HCT116 (cell line): ENCODE results near the gene CSNK2A1. TPM values are rescaled to one million over a fixed set of nuclear protein-coding genes. Genes with fewer than 3 reads are reported as not detected.

Experiments used
- ATAC-seq: fragments of 200-7000 bp; cut with Tn5 transposase; 2 replicates; pipeline ENCODE4 v1.9.1; 2020; ENCODE audit warnings: mild to moderate bottlenecking, moderate library complexity
- BruUV-seq: library from RNA; stranded (reverse); fragments of 400-500 nt; replicated peaks from 2 replicates; lab custom pipeline; 2021; lab: Mats Ljungman, UMichigan
- CTCF ChIA-PET: fragments of 300-600 bp; sonication (Branson Sonifier 250); formaldehyde crosslinking; loops from one replicate; lab custom pipeline; 2021; ENCODE audit warnings: antibody characterized with exemption; lab: Charles Lee
- POLR2A ChIA-PET: fragments of 300-600, 350-600 bp; sonication (Branson Sonifier 250); formaldehyde crosslinking; loops from one replicate; lab custom pipeline; 2021; ENCODE audit warnings: antibody characterized with exemption; lab: Charles Lee
- RAD21 ChIA-PET, 2 experiments: fragments of 300-600 bp; sonication (Branson Sonifier 250); formaldehyde crosslinking; loops; one replicate each; lab custom pipeline; 2023; ENCODE audit warnings: low total read pairs in 2 of 2; ENCODE audit not compliant: uncharacterized antibody in 2 of 2, unreplicated experiment in 2 of 2, low non-redundant PET in 1 of 2; lab: Charles Lee
- DNase-seq: peaks from one replicate; pipeline ENCODE4 v3.0.0-alpha.2; 2010; ENCODE audit warnings: low read depth, low spot score
- H2AFZ ChIP-seq: fragments of 200-600 bp; shearing (Covaris generic), sonication (generic); 2 replicates; pipeline ENCODE4 v1.6.1; 2017; ENCODE audit warnings: low read depth, mixed run types, mixed read lengths, antibody characterized with exemption, low read length; ENCODE audit not compliant: poor library complexity, severe bottlenecking
- H3K27ac ChIP-seq: 2 replicates; pipeline ENCODE4 v1.5.1; 2012; ENCODE audit warnings: low read depth, low read length
- H3K27me3 ChIP-seq: fragments of 200-600 bp; sonication (generic); 2 replicates; pipeline ENCODE4 v1.6.1; 2016; ENCODE audit warnings: mixed run types, low read length, mixed read lengths; ENCODE audit not compliant: insufficient read depth
- H3K36me3 ChIP-seq, 2 experiments: fragments of 200-500 bp in 1 of 2; fragments of 200-600 bp in 1 of 2; sonication (Bioruptor generic) in 1 of 2; sonication (generic) in 1 of 2; 2 replicates each; pipeline versions ENCODE4 v1.5.1 to v1.6.1; 2014 to 2016; ENCODE audit warnings: low read length in 2 of 2, inconsistent platforms in 1 of 2, mixed read lengths in 1 of 2, mixed run types in 1 of 2; ENCODE audit not compliant: insufficient read depth in 2 of 2, control insufficient read depth in 1 of 2
- H3K4me1 ChIP-seq, 2 experiments: fragments of 200-600 bp in 1 of 2; sonication (generic) in 1 of 2; 2 replicates each; pipeline versions ENCODE4 v1.5.1 to v1.6.1; 2012 to 2017; ENCODE audit warnings: low read length in 2 of 2, inconsistent platforms in 1 of 2, mild to moderate bottlenecking in 1 of 2, mixed read lengths in 1 of 2, mixed run types in 1 of 2, moderate library complexity in 1 of 2; ENCODE audit not compliant: insufficient read depth in 2 of 2, control insufficient read depth in 1 of 2
- H3K4me2 ChIP-seq: fragments of 200-600 bp; sonication (generic); 2 replicates; pipeline ENCODE4 v1.6.1; 2017; ENCODE audit warnings: mixed run types, low read length, mixed read lengths
- H3K4me3 ChIP-seq, 2 experiments: fragments of 200-600 bp in 1 of 2; sonication (generic) in 1 of 2; replicated peaks in 1 of 2; 2 replicates each; pipeline ENCODE4 v1.5.1; 2011 to 2016; ENCODE audit warnings: low read length in 2 of 2, control low read depth in 1 of 2, low read depth in 1 of 2, mild to moderate bottlenecking in 1 of 2, mixed read lengths in 1 of 2, mixed run types in 1 of 2
- H3K79me2 ChIP-seq: fragments of 200-600 bp; sonication (generic); 2 replicates; pipeline ENCODE4 v1.6.1; 2017; ENCODE audit warnings: mild to moderate bottlenecking, mixed run types, low read length, moderate library complexity, mixed read lengths; ENCODE audit not compliant: insufficient read depth
- H3K9ac ChIP-seq: fragments of 200-600 bp; sonication (generic); 2 replicates; pipeline ENCODE4 v1.6.1; 2016; ENCODE audit warnings: low read length, mixed read lengths
- H3K9me2 ChIP-seq: fragments of 200-600 bp; sonication (generic), shearing (Covaris generic); 2 replicates; pipeline ENCODE4 v1.6.1; 2017; ENCODE audit warnings: mixed run types, mild to moderate bottlenecking, moderate library complexity; ENCODE audit not compliant: insufficient read depth
- H3K9me3 ChIP-seq, 2 experiments: fragments of 200-500 bp in 1 of 2; fragments of 200-600 bp in 1 of 2; sonication (Bioruptor generic) in 1 of 2; sonication (generic) in 1 of 2; 2 replicates each; pipeline ENCODE4 v1.6.1; 2014 to 2017; ENCODE audit warnings: low read length in 2 of 2, mixed read lengths in 2 of 2, inconsistent platforms in 1 of 2, low read depth in 1 of 2, mild to moderate bottlenecking in 1 of 2, mixed run types in 1 of 2, moderate library complexity in 1 of 2; ENCODE audit not compliant: control insufficient read depth in 1 of 2, insufficient read depth in 1 of 2
- H4K20me1 ChIP-seq: fragments of 200-600 bp; sonication (generic), shearing (Covaris generic); 2 replicates; pipeline ENCODE4 v1.6.1; 2017; ENCODE audit warnings: mixed run types, mild to moderate bottlenecking, moderate library complexity; ENCODE audit not compliant: insufficient read depth
- CBX3 ChIP-seq: IDR thresholded peaks from 2 replicates; pipeline ENCODE4 v1.6.1; 2012; ENCODE audit warnings: low read depth
- CEBPB ChIP-seq: IDR thresholded peaks from 2 replicates; pipeline ENCODE4 v1.6.1; 2012; ENCODE audit warnings: low read depth
- ELF1 ChIP-seq: IDR thresholded peaks from 2 replicates; pipeline ENCODE4 v1.6.1; 2012; ENCODE audit warnings: low read depth, borderline replicate concordance
- EZH2phosphoT487 ChIP-seq: fragments of 200-600 bp; IDR thresholded peaks from 2 replicates; pipeline ENCODE4 v1.6.1; 2018; ENCODE audit warnings: antibody characterized with exemption, borderline replicate concordance
- JUND ChIP-seq: IDR thresholded peaks from 2 replicates; pipeline ENCODE4 v1.6.1; 2012
- POLR2A ChIP-seq: IDR thresholded peaks from 2 replicates; pipeline ENCODE4 v1.7.0; 2011; ENCODE audit warnings: borderline replicate concordance; ENCODE audit not compliant: insufficient read depth, insufficient read length; ENCODE audit errors: extremely low read depth
- POLR2AphosphoS5 ChIP-seq: IDR thresholded peaks from 2 replicates; pipeline ENCODE4 v1.6.1; 2011; ENCODE audit warnings: mild to moderate bottlenecking, low read depth, low read length, moderate library complexity
- SIN3A ChIP-seq: IDR thresholded peaks from 2 replicates; pipeline ENCODE4 v1.6.1; 2012; ENCODE audit warnings: low read depth
- TCF7L2 ChIP-seq: IDR thresholded peaks from 2 replicates; pipeline ENCODE4 v1.7.0; 2011; ENCODE audit warnings: borderline replicate concordance, inconsistent platforms; ENCODE audit not compliant: insufficient read depth, insufficient read length; ENCODE audit errors: extremely low read depth
- intact Hi-C: fragments of 100-400 bp; cut with micrococcal nuclease; formaldehyde crosslinking; loops from 2 replicates; pipeline ENCODE4 v1.10.0; 2022
- total RNA-seq: library from RNA; stranded (reverse); gene quantifications from one replicate; pipeline ENCODE4 v1.2.1, GENCODE V29; 2021; ENCODE audit not compliant: unreplicated experiment
- TF ChIP-seq, protein P1 (sequence below): IDR thresholded peaks from 2 replicates; pipeline ENCODE4 v1.6.1; 2011; ENCODE audit warnings: mild to moderate bottlenecking, low read length, moderate library complexity; ENCODE audit not compliant: insufficient replicate concordance; ENCODE audit errors: extremely low read depth
- TF ChIP-seq, protein P2 (sequence below): IDR thresholded peaks from 2 replicates; pipeline ENCODE4 v1.6.1; 2012
- TF ChIP-seq, protein P3 (sequence below), 3 experiments: fragments of 200-600 bp in 1 of 3; sonication (generic) in 1 of 3; IDR thresholded peaks in 2 of 3; conservative IDR thresholded peaks in 1 of 3; 2 replicates each; pipeline ENCODE4 v1.5.1; 2012 to 2017; ENCODE audit warnings: low read depth in 2 of 3, low read length in 2 of 3, antibody characterized with exemption in 1 of 3, borderline replicate concordance in 1 of 3, control low read depth in 1 of 3, mild to moderate bottlenecking in 1 of 3, mixed read lengths in 1 of 3, mixed run types in 1 of 3, moderate library complexity in 1 of 3; ENCODE audit not compliant: insufficient read depth in 1 of 3
- TF ChIP-seq, protein P4 (sequence below): IDR thresholded peaks from 2 replicates; pipeline ENCODE4 v1.6.1; 2012

The CSNK2A1 gene
- total RNA-seq, 1 experiment from 2014 or later, result 284 TPM

DNA sequence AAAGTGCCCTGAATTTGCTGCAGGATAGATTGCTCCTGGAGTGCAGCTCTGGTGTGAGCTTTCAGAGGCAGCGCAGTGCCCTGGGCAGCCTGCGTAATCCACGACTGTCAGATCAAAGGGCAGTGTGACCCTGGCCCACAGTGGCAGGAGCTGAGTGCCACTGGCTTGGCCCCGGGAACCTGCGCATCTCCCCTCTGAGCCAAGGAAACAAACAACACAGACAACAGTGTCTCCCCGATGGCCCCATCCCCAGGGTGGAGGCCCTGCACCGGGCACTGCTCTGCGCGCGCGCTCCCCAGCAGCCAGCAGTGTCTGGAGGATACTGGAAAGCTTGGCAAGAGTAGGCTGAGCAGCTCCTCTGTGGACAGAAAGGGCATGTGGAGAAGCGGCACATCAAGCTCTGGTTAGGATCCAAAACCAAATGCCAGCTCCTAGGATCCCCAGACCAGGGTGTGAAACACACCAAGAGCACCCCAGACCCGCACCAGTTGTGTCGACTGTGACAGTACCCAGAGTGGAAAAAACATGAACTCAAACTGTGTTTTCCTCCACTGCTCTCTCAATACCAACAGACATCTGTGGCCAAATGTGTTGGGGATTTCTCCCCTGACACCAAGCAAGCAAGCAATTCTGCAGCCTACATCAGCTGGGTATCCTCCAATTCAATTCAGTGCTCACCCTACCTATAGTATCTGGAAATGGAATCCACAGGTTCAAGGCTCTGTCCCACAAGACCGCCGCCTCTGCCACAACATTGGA is 108.8 kb downstream of the CSNK2A1 start:
- H3K9ac ChIP-seq, result no peak overlapping the region
- RAD21 ChIA-PET, result no interaction called here
- no peaks in the 10 kb centered on the region for H3K27me3 ChIP-seq
- intact Hi-C loops, result no loop called here
- H3K9me3 ChIP-seq, result no peaks in the 10 kb centered on the region
- H3K9me2 ChIP-seq, result no peaks in the 10 kb centered on the region
- no peak for TF ChIP-seq POLR2A
- TF ChIP-seq, protein P1, sequence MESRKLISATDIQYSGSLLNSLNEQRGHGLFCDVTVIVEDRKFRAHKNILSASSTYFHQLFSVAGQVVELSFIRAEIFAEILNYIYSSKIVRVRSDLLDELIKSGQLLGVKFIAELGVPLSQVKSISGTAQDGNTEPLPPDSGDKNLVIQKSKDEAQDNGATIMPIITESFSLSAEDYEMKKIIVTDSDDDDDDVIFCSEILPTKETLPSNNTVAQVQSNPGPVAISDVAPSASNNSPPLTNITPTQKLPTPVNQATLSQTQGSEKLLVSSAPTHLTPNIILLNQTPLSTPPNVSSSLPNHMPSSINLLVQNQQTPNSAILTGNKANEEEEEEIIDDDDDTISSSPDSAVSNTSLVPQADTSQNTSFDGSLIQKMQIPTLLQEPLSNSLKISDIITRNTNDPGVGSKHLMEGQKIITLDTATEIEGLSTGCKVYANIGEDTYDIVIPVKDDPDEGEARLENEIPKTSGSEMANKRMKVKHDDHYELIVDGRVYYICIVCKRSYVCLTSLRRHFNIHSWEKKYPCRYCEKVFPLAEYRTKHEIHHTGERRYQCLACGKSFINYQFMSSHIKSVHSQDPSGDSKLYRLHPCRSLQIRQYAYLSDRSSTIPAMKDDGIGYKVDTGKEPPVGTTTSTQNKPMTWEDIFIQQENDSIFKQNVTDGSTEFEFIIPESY, result no peak
- TF ChIP-seq ELF1, result no peak
- peak; percentile 1; the same call in 1 of the 2 replicates for TF ChIP-seq POLR2AphosphoS5
- TF ChIP-seq CBX3, result no peak
- peak; percentile 26; the same call in 1 of the 2 replicates for TF ChIP-seq JUND
- TF ChIP-seq, all 23 proteins: peak for 2
- H2AFZ ChIP-seq, result no peak overlapping the region
- H3K4me1 ChIP-seq, result peaks cover 0 to 5% of the 10 kb centered on the region in 2 experiments; a peak in 1 of 4 replicates
- H3K79me2 ChIP-seq, result no peaks in the 10 kb centered on the region
- ChIA-PET CTCF (no interaction called here), POLR2A (interaction anchor here (0.9 kb wide), 1 partner anchor 11 kb away, joined by 3 read pairs; no protein-coding TSS in a partner anchor)
- H3K4me3 ChIP-seq, result no peak overlapping the region
- H3K4me2 ChIP-seq, result no peak overlapping the region
- BruUV-seq, result no TSS peak
- H4K20me1 ChIP-seq, result no peaks in the 10 kb centered on the region
- peaks cover 14 to 37% of the 10 kb centered on the region in 2 experiments; a peak in 3 of 4 replicates for H3K36me3 ChIP-seq
- H3K27ac ChIP-seq, result no peak overlapping the region
- ATAC-seq (no peak), DNase-seq (no peak)

DNA sequence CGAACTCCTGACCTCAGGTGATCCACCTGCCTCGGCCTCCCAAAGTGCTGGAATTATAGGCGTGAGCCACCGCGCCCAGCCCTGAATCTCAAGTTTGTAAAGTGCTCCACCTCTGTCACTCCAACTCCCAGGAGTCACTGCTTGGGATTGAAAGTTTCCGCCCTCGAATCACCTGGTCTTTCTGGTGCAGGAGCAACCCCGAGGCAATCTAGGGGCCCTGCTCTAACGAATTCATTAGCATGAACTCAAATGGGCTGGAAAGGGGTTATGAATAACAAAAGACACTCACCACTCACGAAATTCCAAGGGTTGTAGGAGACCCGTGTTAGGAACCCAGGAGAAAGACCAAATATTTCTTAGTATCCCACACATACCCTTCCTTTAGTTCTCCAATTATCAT is 109.4 kb downstream of the CSNK2A1 start:
- DNase-seq (no peak), ATAC-seq (no peak)
- RAD21 ChIA-PET, result no interaction called here
- Histone ChIP-seq H2AFZ (no peak overlapping the region), H3K9me2 (no peaks in the 10 kb centered on the region), H3K27ac (no peak overlapping the region), H3K27me3 (no peaks in the 10 kb centered on the region), H3K36me3 (peaks cover 14 to 32% of the 10 kb centered on the region in 2 experiments; a peak in 3 of 4 replicates), H3K79me2 (no peaks in the 10 kb centered on the region), H3K4me1 (peaks cover 0 to 5% of the 10 kb centered on the region in 2 experiments; a peak in 1 of 4 replicates), H3K9me3 (no peaks in the 10 kb centered on the region), H4K20me1 (no peaks in the 10 kb centered on the region), H3K9ac (no peak overlapping the region), H3K4me3 (no peak overlapping the region), H3K4me2 (no peak overlapping the region)
- no TSS peak for BruUV-seq
- CTCF ChIA-PET, result no interaction called here
- intact Hi-C loops, result no loop called here
- POLR2A ChIA-PET, result no interaction called here
- TF ChIP-seq POLR2A (no peak), TCF7L2 (no peak), JUND (no peak), ELF1 (no peak), CEBPB (no peak), SIN3A (no peak), EZH2phosphoT487 (no peak), CBX3 (no peak)
- TF ChIP-seq, protein P2, sequence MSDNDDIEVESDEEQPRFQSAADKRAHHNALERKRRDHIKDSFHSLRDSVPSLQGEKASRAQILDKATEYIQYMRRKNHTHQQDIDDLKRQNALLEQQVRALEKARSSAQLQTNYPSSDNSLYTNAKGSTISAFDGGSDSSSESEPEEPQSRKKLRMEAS, result no peak
- TF ChIP-seq, protein P3, sequence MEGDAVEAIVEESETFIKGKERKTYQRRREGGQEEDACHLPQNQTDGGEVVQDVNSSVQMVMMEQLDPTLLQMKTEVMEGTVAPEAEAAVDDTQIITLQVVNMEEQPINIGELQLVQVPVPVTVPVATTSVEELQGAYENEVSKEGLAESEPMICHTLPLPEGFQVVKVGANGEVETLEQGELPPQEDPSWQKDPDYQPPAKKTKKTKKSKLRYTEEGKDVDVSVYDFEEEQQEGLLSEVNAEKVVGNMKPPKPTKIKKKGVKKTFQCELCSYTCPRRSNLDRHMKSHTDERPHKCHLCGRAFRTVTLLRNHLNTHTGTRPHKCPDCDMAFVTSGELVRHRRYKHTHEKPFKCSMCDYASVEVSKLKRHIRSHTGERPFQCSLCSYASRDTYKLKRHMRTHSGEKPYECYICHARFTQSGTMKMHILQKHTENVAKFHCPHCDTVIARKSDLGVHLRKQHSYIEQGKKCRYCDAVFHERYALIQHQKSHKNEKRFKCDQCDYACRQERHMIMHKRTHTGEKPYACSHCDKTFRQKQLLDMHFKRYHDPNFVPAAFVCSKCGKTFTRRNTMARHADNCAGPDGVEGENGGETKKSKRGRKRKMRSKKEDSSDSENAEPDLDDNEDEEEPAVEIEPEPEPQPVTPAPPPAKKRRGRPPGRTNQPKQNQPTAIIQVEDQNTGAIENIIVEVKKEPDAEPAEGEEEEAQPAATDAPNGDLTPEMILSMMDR (IDR thresholded peaks at IDR 0.05 in 2 of 3, conservative IDR thresholded peaks at IDR 0.05 in 1 of 3; ENCODE audit: borderline replicate concordance in 1 of 3, insufficient read depth in 1 of 3, low read depth in 2 of 3, low read length in 2 of 3), result no peak
- TF ChIP-seq, protein P4, sequence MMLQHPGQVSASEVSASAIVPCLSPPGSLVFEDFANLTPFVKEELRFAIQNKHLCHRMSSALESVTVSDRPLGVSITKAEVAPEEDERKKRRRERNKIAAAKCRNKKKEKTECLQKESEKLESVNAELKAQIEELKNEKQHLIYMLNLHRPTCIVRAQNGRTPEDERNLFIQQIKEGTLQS, result no peak
